ENCODE measurements around the gene AGAP1.

DNA sequence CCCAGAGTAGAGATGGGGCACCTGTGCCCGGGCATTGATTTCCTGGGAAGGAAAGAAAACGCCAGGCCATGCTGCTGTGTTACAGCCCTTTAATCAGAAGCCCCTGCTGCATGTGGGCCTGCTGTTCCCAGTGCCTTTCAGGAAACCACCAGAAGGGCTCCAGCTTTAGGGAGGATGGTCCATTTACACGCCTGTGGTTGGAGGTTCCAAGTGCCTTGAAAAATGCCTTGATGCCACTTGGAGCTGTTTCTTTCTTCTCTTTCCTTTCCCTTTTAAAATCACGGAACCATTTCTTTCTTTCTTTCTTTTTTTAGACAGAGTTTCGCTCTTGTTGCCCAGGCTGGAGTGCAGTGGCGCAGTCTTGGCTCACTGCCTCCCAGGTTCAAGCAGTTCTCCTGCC is 60.5 kb downstream of the AGAP1 start:
- TF ChIP-seq CTCF (IDR thresholded peaks at IDR 0.05) (no peak), POLR2A (IDR thresholded peaks at IDR 0.05) (no peak), EP300 (IDR thresholded peaks at IDR 0.05) (no peak)
